Neuronal stem cell (in vitro differentiated cells): ENCODE data around the gene GDAP2.

Experiments
- DNase-seq: peaks from one replicate; pipeline ENCODE4 v3.0.0-alpha.2; 2013; ENCODE audit warnings: low spot score
- H2AFZ ChIP-seq: one replicate; pipeline ENCODE4 v1.6.1; 2013; ENCODE audit warnings: mild to moderate bottlenecking, low read length, inconsistent platforms
- H2AK5ac ChIP-seq: 2 replicates; pipeline ENCODE4 v1.6.1; 2013; ENCODE audit warnings: low read depth, mild to moderate bottlenecking, inconsistent platforms, low read length, moderate library complexity, mixed read lengths
- H2BK120ac ChIP-seq: 2 replicates; pipeline ENCODE4 v1.6.1; 2013; ENCODE audit warnings: low read depth, mild to moderate bottlenecking, inconsistent platforms, low read length, moderate library complexity, mixed read lengths
- H2BK12ac ChIP-seq: one replicate; pipeline ENCODE4 v1.6.1; 2013; ENCODE audit warnings: low read length, inconsistent platforms
- H2BK15ac ChIP-seq: 2 replicates; pipeline ENCODE4 v1.6.1; 2013; ENCODE audit warnings: mild to moderate bottlenecking, low read length, inconsistent platforms, mixed read lengths
- H2BK5ac ChIP-seq: one replicate; pipeline ENCODE4 v1.6.1; 2013; ENCODE audit warnings: inconsistent platforms, mild to moderate bottlenecking, low read length, moderate library complexity
- H3K14ac ChIP-seq: one replicate; pipeline ENCODE4 v1.6.1; 2013; ENCODE audit warnings: low read length, inconsistent platforms
- H3K18ac ChIP-seq: 2 replicates; pipeline ENCODE4 v1.6.1; 2013; ENCODE audit warnings: low read length, inconsistent platforms
- H3K23ac ChIP-seq: 2 replicates; pipeline ENCODE4 v1.6.1; 2013; ENCODE audit warnings: low read depth, mild to moderate bottlenecking, mixed read lengths, low read length, inconsistent platforms; ENCODE audit not compliant: poor library complexity
- H3K27ac ChIP-seq: replicated peaks from 3 replicates; pipeline ENCODE4 v1.5.1; 2013; ENCODE audit warnings: low read length, inconsistent platforms
- H3K27me3 ChIP-seq, 3 experiments: 2 replicates each; pipeline ENCODE4 v1.6.1; 2013; ENCODE audit warnings: low read length in 3 of 3, mild to moderate bottlenecking in 2 of 3, inconsistent platforms in 1 of 3, low read depth in 1 of 3, mixed read lengths in 1 of 3, moderate library complexity in 1 of 3; ENCODE audit not compliant: control insufficient read depth in 3 of 3, insufficient read depth in 3 of 3
- H3K36me3 ChIP-seq, 2 donors: replicated peaks in 1 of 2; 2 replicates each; pipeline ENCODE4 v1.6.1; 2013; ENCODE audit warnings: low read length in 2 of 2; ENCODE audit not compliant: control insufficient read depth in 2 of 2, insufficient read depth in 2 of 2
- H3K4ac ChIP-seq: 2 replicates; pipeline ENCODE4 v1.6.1; 2013; ENCODE audit warnings: inconsistent platforms, mild to moderate bottlenecking, low read length, moderate library complexity
- H3K4me1 ChIP-seq, 2 donors: 1 replicate in 1 of 2; 2 replicates in 1 of 2; pipeline ENCODE4 v1.6.1; 2013; ENCODE audit warnings: low read length in 2 of 2, low read depth in 1 of 2; ENCODE audit not compliant: control insufficient read depth in 2 of 2, insufficient read depth in 1 of 2
- H3K4me2 ChIP-seq: one replicate; pipeline ENCODE4 v1.6.1; 2013; ENCODE audit warnings: mild to moderate bottlenecking, low read length, inconsistent platforms; ENCODE audit not compliant: insufficient read depth, poor library complexity, severe bottlenecking
- H3K4me3 ChIP-seq, 2 donors: 2 replicates each; pipeline ENCODE4 v1.5.1; 2013; ENCODE audit warnings: low read length in 2 of 2, mild to moderate bottlenecking in 2 of 2, inconsistent platforms in 1 of 2, moderate library complexity in 1 of 2
- H3K79me1 ChIP-seq: one replicate; pipeline ENCODE4 v1.6.1; 2013; ENCODE audit warnings: low read depth, mild to moderate bottlenecking, inconsistent platforms, low read length, moderate library complexity
- H3K9ac ChIP-seq: one replicate; pipeline ENCODE4 v1.6.1; 2013; ENCODE audit warnings: mild to moderate bottlenecking, low read depth, low read length, inconsistent platforms; ENCODE audit not compliant: poor library complexity
- H3K9me3 ChIP-seq, 2 donors: replicated peaks in 1 of 2; 2 replicates each; pipeline versions ENCODE3 to v1.6.1; 2013; ENCODE audit warnings: low read length in 2 of 2, mild to moderate bottlenecking in 2 of 2, inconsistent platforms in 1 of 2, low read depth in 1 of 2, mixed read lengths in 1 of 2, moderate library complexity in 1 of 2; ENCODE audit not compliant: control insufficient read depth in 2 of 2, insufficient read depth in 1 of 2
- H4K8ac ChIP-seq: one replicate; pipeline ENCODE4 v1.6.1; 2013; ENCODE audit warnings: low read depth, mild to moderate bottlenecking, inconsistent platforms, low read length, moderate library complexity
- H4K91ac ChIP-seq: one replicate; pipeline ENCODE4 v1.6.1; 2013; ENCODE audit warnings: low read length, low read depth, mild to moderate bottlenecking, inconsistent platforms; ENCODE audit not compliant: poor library complexity
- WGBS, 2 donors: extraction: QIAGEN DNeasy Blood & Tissue Kit; methylation state at CpG; one replicate each; pipeline ENCODE4 v1.1.7; 2013; ENCODE audit warnings: missing lambda C conversion rate in 2 of 2, mixed read lengths in 1 of 2; ENCODE audit not compliant: insufficient read length in 2 of 2, insufficient replicate concordance in 1 of 2; ENCODE audit errors: extremely low coverage in 2 of 2; 5-methylcytosine and 5-hydroxymethylcytosine counted together

The GDAP2 gene

DNA sequence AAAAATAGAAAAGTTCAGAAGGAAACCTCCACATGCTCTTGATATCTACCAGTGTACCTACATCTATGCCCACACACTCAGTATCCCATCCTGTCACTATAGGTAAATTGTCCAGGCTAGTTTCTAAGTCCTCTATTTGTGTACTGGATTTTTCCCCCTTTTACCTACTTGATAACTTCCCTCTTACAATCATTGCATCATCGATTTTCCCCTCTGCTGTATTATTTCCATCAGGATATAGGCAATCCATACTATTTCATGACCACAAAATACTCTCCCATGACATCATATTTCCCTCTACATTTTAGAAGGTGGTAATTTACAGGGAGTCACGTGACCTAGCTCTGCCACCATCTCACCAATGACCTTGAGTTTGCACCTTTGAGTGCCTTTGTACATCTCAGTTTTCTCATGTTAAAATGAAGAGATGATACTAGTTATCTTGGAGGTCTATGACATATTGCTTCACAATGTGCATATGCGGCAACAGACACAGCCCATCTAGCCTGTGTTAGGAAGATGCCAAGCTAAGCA, 88.2 kb downstream of the GDAP2 start:
- DNase-seq: no peak
- Histone ChIP-seq H2BK15ac (no peak overlapping the region), H3K4ac (no peak overlapping the region), H3K9me3 (no peaks in the 10 kb centered on the region), H2BK12ac (no peak overlapping the region), H2BK5ac (no peak overlapping the region), H4K8ac (no peak overlapping the region), H3K4me1 (no peaks in the 10 kb centered on the region), H3K4me3 (no peak overlapping the region), H3K79me1 (no peaks in the 10 kb centered on the region), H2BK120ac (no peak overlapping the region), H2AFZ (no peak overlapping the region), H2AK5ac (no peak overlapping the region), H3K14ac (no peak overlapping the region), H3K27me3 (no peaks in the 10 kb centered on the region), H3K9ac (no peak overlapping the region), H3K27ac (no peak overlapping the region), H3K4me2 (no peak overlapping the region), H3K18ac (no peak overlapping the region), H4K91ac (no peak overlapping the region), H3K23ac (no peak overlapping the region), H3K36me3 (peaks cover 0 to 2% of the 10 kb centered on the region in 2 donors)
- WGBS, 2 donors: no CpG with 5 or more reads among the region's 3 CpGs

DNA sequence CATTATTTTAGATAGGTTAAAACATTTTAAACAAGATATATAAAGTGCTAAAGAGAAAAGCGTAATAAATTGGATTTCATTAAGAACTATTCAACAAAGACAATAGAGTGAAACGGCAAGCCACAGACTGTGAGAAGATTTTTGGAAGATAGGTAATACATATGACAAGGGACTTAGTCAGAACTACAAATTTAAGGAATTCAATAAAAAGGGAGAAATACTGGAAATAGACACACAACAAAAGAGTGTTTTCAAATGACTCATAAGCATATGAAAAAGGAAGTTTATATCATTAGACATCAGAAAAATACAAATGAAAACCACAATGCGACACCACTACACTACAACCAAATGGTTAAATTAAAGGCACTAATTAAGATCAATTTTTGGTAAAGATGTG, 90.5 kb downstream of the GDAP2 start:
- no peak overlapping the region for H3K4me2 ChIP-seq
- no peak overlapping the region for H3K27ac ChIP-seq
- no peak overlapping the region for H2BK5ac ChIP-seq
- H3K36me3 ChIP-seq: peaks cover 0 to 2% of the 10 kb centered on the region in 2 donors
- no peaks in the 10 kb centered on the region for H3K9me3 ChIP-seq
- no peak overlapping the region for H4K8ac ChIP-seq
- no peaks in the 10 kb centered on the region for H3K27me3 ChIP-seq
- no peaks in the 10 kb centered on the region for H3K4me1 ChIP-seq
- no peak overlapping the region for H3K4me3 ChIP-seq
- no peak overlapping the region for H3K18ac ChIP-seq
- H4K91ac ChIP-seq: no peak overlapping the region
- DNase-seq: no peak
- H3K79me1 ChIP-seq: no peaks in the 10 kb centered on the region
- no peak overlapping the region for H2AK5ac ChIP-seq
- no peak overlapping the region for H2BK15ac ChIP-seq
- no peak overlapping the region for H3K4ac ChIP-seq
- no peak overlapping the region for H2AFZ ChIP-seq
- H2BK120ac ChIP-seq: no peak overlapping the region
- WGBS, 2 donors: no CpG with 5 or more reads among the region's 3 CpGs
- no peak overlapping the region for H3K23ac ChIP-seq
- H2BK12ac ChIP-seq: no peak overlapping the region
- no peak overlapping the region for H3K14ac ChIP-seq
- no peak overlapping the region for H3K9ac ChIP-seq

DNA sequence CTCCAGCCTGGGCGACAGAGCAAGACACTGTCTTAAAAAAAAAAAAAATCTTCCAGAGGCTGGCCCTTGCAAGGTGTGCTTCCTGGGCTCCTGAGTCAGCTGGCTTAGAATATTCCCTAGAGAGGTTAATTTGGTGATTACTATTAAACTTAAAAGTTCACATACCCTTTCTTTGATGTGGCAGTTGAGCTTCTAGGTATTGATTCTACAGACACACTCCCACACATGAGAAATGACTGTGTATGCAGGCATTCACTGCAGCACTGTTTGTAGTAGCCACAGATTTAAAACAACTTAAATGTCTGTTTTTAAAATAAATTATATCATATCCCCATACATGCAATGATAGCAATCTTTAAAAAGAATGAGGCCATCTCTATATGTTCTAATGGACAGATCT, 93.4 kb downstream of the GDAP2 start:
- no CpG with 5 or more reads among the region's 1 CpG for WGBS, 2 donors
- Histone ChIP-seq H3K27me3 (no peaks in the 10 kb centered on the region), H3K9ac (no peak overlapping the region), H3K4me2 (no peak overlapping the region), H3K36me3 (peaks cover 0 to 2% of the 10 kb centered on the region in 2 donors), H2BK120ac (no peak overlapping the region), H3K23ac (no peak overlapping the region), H2AK5ac (no peak overlapping the region), H3K27ac (no peak overlapping the region), H4K8ac (no peak overlapping the region), H3K79me1 (no peaks in the 10 kb centered on the region), H3K14ac (no peak overlapping the region), H3K18ac (no peak overlapping the region), H2AFZ (no peak overlapping the region), H3K4me3 (no peak overlapping the region), H3K9me3 (no peaks in the 10 kb centered on the region), H3K4ac (no peak overlapping the region), H2BK15ac (no peak overlapping the region), H2BK5ac (no peak overlapping the region), H3K4me1 (no peaks in the 10 kb centered on the region), H4K91ac (no peak overlapping the region), H2BK12ac (no peak overlapping the region)
- DNase-seq: no peak

DNA sequence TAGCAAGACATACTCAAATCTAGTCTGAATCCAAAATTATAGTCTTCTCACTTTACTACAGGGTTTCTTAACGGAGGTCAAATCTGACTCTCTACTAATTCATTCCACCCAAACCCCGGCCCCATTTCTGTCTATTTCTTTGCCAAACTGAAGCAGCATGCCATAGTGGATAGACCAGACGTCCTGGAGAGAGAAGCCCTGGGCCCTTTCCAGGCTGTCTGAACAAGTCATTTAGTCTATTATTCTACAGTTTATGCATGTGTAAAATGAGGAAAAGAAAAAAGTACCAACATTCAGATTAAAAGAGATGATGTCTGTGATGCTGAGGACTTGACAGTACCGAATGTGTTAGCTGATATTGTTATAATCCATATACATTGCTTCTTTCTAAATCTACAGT, 95.0 kb downstream of the GDAP2 start:
- H3K23ac ChIP-seq: no peak overlapping the region
- H3K9ac ChIP-seq: no peak overlapping the region
- no peaks in the 10 kb centered on the region for H3K27me3 ChIP-seq
- no peak overlapping the region for H2AK5ac ChIP-seq
- no peak overlapping the region for H4K91ac ChIP-seq
- no peak overlapping the region for H4K8ac ChIP-seq
- H2BK120ac ChIP-seq: no peak overlapping the region
- no peaks in the 10 kb centered on the region for H3K9me3 ChIP-seq
- H3K4me3 ChIP-seq: no peak overlapping the region
- DNase-seq: no peak
- no peak overlapping the region for H2AFZ ChIP-seq
- H3K36me3 ChIP-seq: peaks cover 0 to 2% of the 10 kb centered on the region in 2 donors
- H3K4me2 ChIP-seq: no peak overlapping the region
- no CpG with 5 or more reads among the region's 4 CpGs for WGBS, 2 donors
- no peaks in the 10 kb centered on the region for H3K79me1 ChIP-seq
- H3K4ac ChIP-seq: no peak overlapping the region
- H3K14ac ChIP-seq: no peak overlapping the region
- no peak overlapping the region for H3K18ac ChIP-seq
- no peak overlapping the region for H2BK5ac ChIP-seq
- H3K27ac ChIP-seq: no peak overlapping the region
- no peak overlapping the region for H2BK15ac ChIP-seq
- no peaks in the 10 kb centered on the region for H3K4me1 ChIP-seq
- no peak overlapping the region for H2BK12ac ChIP-seq
